HG03159 (cell line): ENCODE data around the gene ARL15.

ENCODE experiments used
- ATAC-seq: cut with Tn5 transposase; IDR thresholded peaks from one replicate; pipeline ENCODE4 v1.9.1; 2021; ENCODE audit warnings: mild to moderate bottlenecking, moderate library complexity; ENCODE audit not compliant: unreplicated experiment

Gene ARL15

DNA sequence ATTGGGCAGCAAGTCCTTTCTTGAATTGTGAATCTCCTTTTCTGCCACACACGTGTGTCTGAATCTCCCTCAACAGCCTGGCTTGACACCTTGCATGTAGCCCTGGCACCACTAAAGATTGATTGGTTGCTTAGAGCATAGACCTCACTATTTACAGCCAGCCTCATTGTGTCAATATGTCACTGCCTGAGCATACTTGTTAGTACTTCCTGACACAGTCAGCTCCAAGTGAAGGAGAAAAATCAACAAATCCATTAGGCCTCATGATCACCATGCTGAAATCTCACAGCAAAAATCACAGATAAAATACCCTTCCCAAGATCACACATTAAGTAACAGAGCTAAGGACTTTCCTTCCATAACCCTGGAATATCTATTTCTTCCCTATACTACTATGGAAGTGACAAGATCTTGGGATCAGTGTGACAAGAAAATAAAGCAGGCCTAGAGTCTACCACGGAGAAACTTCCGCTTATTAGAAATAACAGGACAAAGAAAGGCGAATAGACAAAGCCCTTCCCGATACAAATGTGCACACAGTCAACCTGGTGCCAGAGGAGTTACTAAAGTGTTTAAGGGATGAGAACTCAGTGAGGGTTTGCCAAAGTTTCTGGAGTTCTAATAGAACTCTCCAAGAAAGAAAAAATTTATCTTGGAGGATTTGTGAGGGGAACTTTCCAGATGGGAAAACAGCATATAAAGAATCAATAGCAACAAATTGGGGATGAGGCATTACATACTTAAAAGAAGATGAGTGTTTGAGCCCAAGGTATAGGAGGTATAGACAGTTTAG is 5.6 kb upstream of the ARL15 start:
- no peak for ATAC-seq

DNA sequence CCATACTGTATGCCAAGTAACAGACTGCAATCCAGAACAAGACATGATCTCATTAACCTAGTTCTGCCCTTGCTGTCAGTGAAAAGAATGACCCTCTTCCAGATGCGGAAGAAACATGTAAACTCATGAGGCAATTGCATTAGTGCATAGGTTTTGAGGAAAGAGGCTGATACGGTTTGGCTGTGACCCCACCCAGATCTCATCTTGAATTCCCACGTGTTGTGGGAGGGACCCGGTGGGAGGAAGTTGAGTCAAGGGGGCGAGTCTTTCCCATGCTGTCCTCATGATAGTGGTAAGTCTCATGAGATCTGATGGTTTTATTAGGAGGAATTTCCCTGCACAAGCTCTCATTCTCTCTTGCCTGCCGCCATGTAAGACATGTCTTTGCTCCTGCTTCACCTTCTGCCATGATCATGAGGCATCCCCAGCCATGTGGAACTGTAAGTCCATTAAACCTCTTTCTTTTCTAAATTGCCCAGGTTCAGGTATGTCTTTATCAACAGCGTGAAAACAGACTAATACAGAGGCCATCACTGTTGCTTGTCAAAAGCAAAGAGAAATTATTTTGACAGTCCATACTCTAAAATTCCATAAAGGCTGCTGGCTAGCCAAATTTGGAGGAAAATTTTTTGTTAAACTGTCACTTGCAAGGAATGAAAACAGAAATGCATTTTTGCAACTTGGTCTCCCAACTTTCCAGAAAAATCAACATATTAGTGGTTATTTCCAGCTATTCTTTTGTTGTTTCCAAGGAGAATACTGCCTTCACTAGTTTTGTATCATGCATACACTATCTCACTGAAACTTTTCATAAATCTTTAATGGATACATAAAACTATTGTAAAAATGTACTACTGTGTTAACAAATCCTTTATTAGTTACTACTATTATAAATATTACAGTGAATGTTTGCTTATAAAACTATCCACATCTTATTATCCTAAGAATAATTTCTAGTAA is 3.2 kb upstream of the ARL15 start:
- ATAC-seq: no peak

DNA sequence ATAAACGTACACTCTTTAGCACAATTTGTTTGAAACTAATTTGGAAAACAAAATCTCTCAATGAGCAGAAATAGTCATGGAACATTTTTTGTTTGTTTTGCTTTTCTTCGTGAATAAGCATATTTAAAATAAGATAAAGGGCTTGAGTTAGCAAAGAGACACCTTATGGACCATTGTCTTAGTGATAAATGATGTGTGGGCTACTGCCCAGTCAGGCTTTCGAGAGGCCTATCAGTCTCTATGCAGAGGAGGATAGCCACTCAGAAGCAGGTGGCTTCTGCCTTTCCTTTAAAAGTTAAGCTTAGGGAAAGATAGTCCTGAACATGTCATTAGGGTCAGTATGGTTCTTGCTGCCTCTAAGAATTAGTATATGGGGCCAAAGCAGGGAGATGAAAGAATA is 2.1 kb upstream of the ARL15 start:
- ATAC-seq: no peak

DNA sequence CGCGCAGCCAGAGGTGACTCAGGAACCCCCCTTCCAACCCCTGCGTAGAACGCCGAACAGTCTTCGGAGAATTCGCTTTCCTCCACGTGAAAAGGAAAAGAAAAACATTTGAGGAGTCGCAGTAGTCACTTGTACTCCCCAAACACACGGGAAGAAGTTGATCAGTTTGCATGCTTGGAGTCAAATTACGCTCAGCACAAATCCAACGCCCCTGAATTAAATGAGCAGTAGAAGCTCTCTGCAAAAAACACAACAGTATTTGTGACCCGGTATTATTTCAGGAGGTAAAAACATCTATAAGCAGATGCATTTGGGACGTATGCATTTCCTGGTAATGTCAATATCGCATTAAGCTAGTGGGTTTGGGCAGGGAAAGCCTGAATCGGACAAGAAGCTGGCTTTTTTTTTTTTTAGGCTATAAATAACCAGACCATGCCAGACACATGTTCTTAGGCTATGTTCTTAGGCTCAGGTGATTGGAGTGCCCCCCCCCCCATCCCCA is 854 bp upstream of the ARL15 start:
- no peak for ATAC-seq

DNA sequence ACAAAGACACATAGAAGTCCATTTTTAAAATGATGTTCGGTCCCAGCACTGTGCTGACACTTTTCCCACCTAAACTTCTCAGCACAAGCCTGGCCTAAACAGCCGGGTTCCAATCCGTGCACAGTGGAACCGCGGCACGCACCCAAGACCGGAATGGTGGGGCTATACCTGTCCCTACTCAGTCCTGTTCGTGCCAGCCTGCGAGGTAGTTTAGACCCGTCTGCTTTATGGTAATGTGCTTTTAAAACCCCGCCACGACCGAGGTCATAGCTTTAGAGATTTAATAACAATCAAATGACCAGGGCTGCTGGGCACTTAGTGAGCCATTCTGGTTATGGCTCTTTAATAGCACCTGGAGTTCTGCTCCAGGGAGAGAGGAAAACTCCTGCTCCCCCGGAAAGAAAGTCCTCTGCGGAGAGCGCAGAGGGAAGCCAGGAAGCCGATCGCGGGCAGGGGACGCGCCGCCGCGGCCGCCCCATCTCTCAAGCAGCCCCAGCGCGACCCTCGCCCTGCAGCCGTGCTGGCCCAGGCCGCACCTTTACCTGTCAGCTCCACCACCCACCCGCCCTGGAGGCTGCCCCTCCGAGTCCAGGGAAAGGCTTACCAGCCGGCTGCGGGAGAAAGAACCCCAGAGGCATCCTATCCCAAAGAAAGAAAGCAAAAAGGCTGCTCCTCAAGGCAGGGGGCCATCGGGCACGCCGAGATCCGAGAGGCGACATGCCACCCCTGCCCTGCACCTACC is 511 bp downstream of the ARL15 start:
- ATAC-seq: peak; percentile 28

DNA sequence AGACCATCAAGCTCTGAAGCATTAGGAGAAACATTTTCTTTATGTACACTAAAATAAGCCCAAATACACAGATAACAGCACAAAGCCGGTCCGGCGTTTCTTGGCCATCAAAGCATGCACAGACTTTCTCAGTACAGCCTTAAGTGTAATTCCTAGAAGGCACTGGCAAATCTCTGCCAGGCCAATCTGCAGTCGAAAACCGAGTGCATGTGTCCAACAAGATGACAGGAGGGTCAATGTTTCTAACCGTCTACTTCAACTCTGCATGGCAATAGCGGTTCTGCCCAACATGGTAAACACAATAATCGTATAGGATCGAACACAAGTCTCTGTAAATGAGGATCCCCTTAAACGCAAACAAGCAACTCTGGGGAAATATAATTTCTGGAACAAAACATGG is 1.1 kb downstream of the ARL15 start:
- no peak for ATAC-seq

DNA sequence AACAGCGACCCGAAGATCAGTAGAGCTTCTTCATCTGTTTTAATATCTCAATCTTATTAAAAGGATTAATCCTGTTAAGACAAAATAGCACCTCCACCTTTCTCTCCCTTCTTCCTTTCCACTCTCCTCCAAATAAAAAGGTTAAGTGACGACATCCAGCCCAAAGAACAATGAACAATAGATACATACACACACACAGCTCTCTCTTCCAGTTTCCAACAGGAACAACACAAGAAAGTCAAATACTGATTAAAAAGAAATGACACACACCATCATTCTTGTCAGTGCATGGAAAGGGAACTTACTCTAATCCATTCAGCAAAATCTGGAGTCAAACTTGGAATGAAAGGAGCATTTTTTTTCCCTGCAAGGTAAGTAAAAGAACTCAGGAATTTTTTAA is 2.8 kb downstream of the ARL15 start:
- no peak for ATAC-seq

DNA sequence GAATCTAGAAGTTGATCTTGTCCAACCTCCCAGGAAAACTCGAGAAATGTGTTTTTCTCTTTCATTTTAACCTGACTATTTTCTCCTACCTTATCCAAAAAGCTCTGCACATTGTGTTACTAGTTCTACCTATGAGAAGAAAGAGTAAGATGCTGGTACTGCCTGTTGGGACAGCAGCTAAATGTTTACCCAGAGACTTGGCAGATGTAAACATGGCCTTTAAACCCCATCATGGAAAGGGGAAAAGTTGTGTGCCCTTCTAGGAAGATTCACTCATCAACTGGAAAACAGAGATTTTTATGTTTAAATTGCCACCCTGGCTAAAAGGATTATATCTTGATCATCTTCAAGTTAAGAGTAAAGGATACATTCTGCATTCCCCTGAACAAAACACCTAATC is 3.5 kb downstream of the ARL15 start:
- no peak for ATAC-seq

DNA sequence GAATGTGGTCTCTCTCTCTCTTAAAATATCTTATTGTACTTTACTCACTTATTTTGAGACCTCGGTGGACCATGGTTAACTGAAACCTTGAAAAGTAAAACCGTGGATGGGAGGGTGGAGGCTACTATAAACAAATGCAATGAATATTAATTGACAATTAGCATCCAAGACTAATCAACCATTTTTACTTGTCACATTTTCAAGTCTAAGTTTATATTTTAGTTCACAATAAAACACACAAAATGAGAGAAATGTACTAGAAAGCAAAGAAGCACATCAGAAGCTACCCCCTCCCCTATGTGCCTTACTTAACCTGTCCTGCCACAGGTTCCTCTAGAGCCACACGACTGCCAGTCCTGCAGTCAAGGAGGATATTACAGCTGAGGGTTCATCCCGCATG is 4.6 kb downstream of the ARL15 start:
- ATAC-seq: no peak

DNA sequence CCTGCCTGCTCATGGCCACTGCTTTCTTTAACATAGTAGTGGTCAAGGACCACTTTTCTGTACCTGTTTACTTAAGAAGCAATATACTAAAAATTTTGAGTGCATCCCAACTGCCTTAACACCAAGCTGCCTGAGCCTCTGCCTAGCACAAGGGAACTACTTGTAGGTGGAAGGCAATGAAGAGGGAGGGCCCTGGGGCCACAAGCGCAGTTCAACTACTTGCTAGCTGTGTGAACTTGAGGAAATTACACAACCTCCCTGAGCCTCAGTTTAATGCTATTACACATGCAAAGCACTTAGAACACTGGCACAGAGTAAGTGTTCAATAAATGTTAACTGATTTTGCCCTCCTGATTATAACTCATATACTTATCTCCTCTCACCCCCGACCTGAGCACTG is 6.3 kb downstream of the ARL15 start:
- ATAC-seq: no peak

DNA sequence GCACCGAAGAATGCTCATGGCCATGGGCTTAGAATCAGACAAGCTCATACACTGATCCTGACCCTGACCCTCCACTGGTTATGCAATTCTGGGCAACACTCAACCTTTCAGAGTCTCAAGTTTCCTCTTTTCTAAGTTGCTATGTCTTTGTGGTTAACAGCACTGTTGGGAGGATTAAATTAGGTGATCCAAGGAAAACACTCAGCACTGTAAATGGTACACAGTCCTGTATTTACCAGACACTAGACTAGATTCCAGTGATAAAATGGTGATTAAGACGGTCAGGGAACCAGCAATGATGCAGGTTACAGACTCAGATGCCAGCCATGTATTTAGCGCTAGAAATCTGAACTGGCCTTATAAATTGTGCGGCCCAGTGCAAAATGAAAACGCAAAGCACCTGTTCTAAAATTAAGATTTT is 8.1 kb downstream of the ARL15 start:
- no peak for ATAC-seq

DNA sequence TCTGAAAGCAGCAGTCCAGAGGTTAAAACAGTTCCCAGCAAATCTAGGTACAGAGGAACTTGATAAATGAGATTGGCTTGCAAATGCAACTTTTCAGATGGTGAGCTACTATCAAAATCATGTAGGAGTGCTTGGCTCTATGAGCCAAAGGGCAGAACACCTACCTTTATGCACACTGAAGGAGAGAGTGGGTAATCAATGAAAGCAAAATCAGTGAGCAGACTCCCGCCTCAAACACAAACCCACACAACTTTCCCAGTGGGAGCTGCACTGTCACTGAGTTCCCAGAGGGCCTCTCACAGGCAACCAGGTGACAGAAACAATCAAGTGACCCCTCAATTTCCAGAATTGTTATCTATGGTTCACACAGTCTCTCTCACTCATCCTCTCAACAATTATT is 8.5 kb downstream of the ARL15 start:
- no peak for ATAC-seq

DNA sequence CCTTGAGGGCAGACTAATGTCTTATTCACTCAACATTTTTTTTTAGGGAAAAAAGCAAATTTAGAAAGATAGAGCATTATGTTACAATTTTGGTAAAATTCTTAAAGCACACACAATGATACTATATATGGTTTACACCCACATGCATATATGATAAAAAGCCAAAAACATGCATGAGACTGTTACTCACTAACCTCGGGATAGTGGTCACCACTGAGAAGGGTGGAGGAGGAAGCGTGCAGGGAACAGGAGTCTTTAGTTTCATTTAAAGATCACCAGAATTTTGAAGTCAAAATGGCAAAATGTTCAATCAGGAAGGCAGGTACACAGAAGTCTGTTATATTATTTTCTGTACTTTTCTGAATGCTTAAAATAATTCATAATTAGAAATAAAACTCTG is 9.2 kb downstream of the ARL15 start:
- ATAC-seq: no peak

DNA sequence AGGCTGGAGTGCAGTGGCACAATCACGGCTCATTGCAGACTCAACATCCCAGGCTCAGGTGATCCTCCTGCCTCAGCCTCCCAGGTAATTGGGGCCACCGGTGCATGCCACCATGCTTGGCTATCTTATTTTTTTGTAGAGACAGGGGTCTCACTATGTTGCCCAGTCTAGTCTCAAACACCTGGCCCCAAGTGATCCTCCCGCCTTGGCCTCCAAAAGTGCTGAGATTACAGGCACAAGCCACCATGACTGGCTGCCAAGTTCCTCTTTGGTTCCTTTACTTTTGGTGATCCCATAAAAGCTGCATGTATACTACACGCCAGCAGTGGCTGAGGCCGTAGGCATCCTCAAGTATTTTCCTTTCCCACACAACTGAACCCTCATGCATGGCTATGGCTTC is 11.4 kb downstream of the ARL15 start:
- no peak for ATAC-seq

DNA sequence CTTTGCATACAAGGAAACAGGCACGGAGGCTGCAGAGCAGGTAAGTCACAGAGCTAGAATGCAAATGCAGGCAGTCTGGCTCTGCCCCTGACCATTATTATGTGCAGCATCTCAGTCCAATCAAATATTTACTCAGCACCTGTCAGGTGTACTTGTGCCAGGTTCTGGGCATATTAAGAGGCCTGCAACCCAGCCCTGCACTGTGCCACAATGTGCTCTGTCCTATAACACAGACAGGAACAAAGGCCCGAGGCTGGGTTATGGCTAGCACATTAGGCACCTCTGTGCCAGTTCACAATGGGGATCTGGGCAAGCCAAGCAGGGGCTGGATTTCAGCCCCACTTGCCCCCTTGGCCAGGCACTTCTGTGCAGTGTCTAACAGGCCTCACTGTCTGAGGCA is 14.0 kb downstream of the ARL15 start:
- ATAC-seq: no peak

DNA sequence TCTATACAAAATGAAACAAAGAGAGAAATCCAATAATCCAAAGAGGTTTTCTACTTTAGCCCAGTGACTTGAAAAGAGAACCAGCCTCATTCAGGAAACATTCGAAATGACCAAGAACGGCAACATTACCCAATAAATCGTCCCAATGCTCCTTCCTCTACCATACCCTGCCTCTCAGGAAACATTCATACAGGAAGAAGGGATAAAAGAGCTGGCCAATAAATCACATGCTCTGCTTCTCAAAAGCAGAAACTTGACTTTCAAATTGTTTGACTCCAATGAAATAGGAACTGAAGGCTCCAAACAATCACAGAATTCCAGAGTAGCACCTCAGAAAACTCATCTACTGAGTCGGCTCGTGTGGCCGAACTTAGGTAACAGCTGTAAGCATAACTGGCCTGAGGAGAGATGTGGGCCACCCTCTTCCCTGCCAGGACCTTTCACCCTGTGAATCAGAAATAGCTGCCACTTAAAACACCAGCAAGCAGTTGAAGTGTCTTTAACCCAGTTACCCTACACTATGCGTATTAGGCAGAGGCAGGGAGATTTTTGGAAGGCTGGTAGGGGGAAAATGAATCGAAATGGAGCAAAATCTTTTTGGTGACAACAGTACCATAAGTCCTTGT is 14.6 kb downstream of the ARL15 start:
- ATAC-seq: no peak

DNA sequence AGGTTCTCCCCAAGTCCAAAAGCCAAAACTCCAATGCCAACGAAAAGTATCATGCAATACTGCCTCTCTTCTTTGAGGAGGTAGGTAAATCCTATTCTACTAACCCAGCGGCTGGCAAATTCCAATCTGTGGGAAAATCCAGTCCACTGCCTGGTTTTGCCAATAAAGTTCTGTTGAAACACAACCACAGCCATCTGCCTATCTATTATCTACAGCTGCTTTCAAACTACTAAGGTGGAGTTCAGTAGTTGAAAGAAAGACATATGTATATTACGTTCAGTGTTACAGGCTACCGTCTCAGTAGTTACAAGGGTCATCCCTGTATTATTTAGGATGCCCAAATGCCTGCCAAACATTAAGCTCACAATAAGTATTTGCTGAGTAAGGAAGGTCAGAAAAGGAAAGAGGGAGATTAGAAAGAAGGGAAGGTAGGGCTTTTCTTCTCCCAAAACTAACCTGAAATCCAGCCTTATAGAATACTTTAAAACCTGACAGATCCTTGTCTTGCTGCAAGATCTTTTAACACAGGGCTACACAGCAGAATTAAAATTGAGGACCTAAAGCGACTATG is 16.2 kb downstream of the ARL15 start:
- ATAC-seq: no peak

DNA sequence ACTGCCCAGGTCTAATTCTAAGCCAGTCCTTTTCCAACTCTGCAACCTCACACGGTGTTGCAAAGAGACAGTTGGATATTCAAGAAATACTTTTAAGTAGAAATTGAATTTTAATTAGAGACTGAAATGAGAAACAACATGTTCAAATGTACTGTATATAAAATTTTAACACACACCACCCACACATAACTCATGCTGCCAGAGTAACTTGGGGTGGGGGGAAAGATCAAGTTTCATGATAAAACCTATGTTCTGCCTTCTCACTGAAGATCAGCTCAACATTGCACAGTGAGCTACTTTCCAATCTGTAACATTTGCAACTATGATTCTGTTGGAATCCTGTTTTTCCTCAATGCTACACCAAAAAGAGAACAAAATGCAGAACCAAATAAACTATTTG is 17.5 kb downstream of the ARL15 start:
- ATAC-seq: no peak

DNA sequence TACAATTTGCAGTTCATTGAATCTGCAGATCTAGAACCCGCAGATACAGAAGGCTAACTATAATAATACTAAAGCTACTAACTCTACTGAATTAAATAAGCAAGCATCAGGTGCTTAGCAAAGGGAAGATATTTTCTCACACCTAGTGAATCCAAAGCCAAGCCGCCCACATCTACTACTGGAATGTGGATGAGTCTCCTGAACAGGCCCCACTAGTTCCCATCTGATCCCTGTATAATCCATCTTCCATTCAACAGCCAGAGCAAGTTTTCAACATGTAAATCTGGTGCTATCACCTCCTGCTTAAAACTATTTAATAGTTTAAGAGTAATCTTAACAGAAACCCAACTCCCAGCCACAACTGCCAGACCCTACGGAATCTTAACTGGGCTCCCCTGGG is 18.9 kb downstream of the ARL15 start:
- ATAC-seq: no peak

DNA sequence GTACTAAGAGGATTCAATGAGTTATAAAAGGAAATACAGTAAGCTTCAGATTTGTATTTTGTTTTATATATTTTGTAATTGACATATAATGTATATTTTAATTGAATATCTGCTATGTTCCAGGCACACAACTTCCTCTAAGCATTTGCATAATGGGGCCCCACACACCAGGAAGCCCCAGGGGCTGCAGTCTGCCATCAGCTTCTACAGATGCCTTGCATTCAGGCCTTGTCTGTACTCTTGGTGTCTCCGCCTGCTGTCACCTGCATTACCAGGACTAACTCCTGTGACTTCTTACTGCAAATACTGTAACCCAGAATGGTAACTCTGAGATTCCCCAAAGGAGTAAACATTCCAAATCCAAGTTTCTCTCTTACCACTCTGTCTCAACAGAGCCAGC is 20.6 kb downstream of the ARL15 start:
- no peak for ATAC-seq
